T47D (cell line): Measurements from ENCODE around the gene SLC25A43.
"Not testable (repeated sequence)": the region's sequence is repeated elsewhere in the genome, so short reads cannot be mapped to it uniquely, and the experiment has no call there.

Source experiments
- DNase-seq, 2 experiments: peaks; one replicate each; pipeline versions ENCODE4 v3.0.0 to v3.0.0-alpha.2; 2011 to 2012; ENCODE audit warnings: low read depth in 1 of 2, low spot score in 1 of 2
- JUND ChIP-seq: IDR thresholded peaks from 2 replicates; pipeline ENCODE4 v1.6.1; 2012; ENCODE audit warnings: low read depth
- in situ Hi-C: cut with HindIII; loops from 2 replicates; pipeline ENCODE4 v1.10.0; 2016; ENCODE audit warnings: low sequenced_read_pairs, low pct_unique_long_range_greater_than_20kb

Gene SLC25A43

GRCh38 chrX:119417842-119418241 is 18.7 kb downstream of the SLC25A43 start:
- DNase-seq, result no peak
- in situ Hi-C loops, result no loop called here

GRCh38 chrX:119419146-119419545 is 20.0 kb downstream of the SLC25A43 start:
- in situ Hi-C loops, result no loop called here
- DNase-seq, result no peak
- TF ChIP-seq JUND, result no peak

More at GRCh38 chrX:119417842-119418241, 18.7 kb downstream of the SLC25A43 start:
- TF ChIP-seq JUND, result no peak

GRCh38 chrX:119419898-119420297 is 20.8 kb downstream of the SLC25A43 start:
- in situ Hi-C loops, result no loop called here
- TF ChIP-seq JUND, result no peak
- DNase-seq, result no peak

- in situ Hi-C loops, result no loop called here
- no peak for TF ChIP-seq JUND
- DNase-seq, result no peak
These were observed 22.0 kb downstream of the SLC25A43 start for GRCh38 chrX:119421016-119421705.

DNA sequence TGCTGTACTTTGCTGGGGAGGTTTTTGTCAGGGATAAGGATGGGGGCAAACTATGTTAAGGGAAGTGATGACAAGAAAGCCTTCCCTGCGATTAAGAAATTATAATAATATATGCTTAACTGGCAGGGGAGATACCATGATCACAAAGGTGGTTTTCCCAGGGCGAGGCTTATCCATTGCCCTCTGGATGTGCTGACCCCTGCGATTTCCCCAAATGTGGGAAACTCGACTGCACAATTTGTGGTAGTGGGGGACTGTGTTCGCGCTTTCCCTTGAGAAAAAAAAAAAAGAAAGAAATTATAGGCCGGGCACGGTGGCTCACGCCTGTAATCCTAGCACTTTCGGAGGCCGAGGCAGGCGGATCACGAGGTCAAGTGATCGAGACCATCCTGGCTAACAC is 24.5 kb downstream of the SLC25A43 start:
- in situ Hi-C loops, result no loop called here
- no peak for DNase-seq
- no peak for TF ChIP-seq JUND

DNA sequence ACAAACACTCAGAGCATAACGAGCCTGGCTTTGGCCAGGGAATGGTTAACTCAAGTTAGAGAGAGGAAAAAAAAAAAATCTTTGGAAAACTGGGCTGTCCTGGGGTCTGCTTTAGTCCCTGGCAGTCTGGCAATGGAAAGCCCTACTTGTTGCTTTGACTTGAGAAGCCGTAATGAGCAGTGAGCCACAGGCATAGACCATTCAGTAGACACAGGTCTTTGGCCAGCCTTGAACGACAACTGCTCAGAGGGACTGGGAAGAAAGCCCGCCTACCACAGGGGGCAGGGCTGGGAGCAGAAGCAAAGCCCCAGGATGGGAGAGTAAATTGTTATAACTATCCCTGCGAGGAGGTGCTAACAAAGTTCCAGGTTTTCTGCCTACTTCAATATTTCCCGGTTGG is 25.9 kb downstream of the SLC25A43 start:
- in situ Hi-C loops, result no loop called here
- no peak for DNase-seq
- no peak for TF ChIP-seq JUND

DNA sequence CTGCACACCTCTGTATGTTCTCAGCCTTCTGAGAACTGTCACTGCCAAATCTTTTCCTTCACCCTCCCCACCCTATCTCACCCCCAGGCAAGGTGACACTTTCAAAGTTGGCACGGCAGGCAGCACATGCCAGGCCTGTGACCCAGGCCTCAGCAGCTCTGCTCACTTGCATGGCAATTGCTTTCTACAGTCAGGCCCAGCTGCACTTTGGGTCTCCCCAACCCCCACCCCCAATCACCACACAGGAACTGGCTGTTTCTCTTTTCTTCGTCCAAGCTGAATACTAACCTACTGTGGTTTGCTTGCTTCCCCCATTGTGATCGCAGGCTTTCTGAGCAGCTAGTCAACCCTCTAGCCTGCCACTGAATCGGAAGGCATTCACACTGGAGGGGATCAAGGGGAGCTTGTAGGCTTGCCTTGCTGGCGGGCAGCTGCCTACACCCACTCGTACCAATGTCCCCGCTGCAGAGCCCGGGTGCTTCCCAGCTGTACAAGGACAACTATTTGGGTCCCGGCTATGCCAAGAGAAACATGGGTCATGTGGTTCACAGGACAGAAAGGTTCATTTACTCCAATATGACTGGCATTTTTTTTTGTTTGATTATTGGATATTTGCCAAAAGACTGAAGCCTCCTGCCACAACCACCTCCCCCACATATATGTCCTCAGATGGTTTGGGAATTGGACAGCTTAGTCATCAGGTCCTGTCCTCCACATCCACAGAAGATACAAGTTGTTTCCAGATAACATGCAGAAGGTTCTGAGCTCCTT is 28.1 kb downstream of the SLC25A43 start:
- no peak for TF ChIP-seq JUND
- in situ Hi-C loops, result no loop called here
- no peak for DNase-seq

- no peak for DNase-seq
- in situ Hi-C loops, result no loop called here
- no peak for TF ChIP-seq JUND
These were observed 28.7 kb downstream of the SLC25A43 start for GRCh38 chrX:119427795-119428185.

- DNase-seq, result no peak
- in situ Hi-C loops, result no loop called here
- TF ChIP-seq JUND, result no peak
These were observed 30.3 kb downstream of the SLC25A43 start for GRCh38 chrX:119429471-119429870.

GRCh38 chrX:119441295-119441694 is 42.2 kb downstream of the SLC25A43 start:
- in situ Hi-C loops, DNase-seq: not testable (repeated sequence)

DNA sequence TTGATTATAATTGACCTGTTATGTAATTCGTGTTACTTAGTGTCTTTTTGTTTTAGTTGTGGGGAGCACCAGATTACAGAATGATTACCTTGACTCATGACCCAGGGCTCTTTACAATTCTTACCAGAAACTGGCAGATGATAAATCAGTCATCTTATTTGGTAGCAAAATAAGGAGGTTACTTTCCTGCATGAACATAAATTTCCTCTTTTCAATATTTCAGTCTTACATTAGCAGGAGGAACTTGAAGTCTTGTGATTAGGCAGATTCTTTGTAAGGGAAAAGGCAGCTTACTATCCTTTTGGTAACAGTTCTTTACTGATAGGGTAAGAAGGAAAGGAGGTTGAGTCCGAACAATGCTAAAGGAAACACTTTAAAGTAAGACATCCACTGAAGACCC is 43.1 kb downstream of the SLC25A43 start:
- no peak for TF ChIP-seq JUND
- in situ Hi-C loops, result no loop called here
- DNase-seq, result no peak

- DNase-seq, result no peak
- no peak for TF ChIP-seq JUND
- in situ Hi-C loops, result no loop called here
These were observed 54.1 kb downstream of the SLC25A43 start for GRCh38 chrX:119453202-119453601.

- TF ChIP-seq JUND, result no peak
- in situ Hi-C loops, result no loop called here
- no peak for DNase-seq
These were observed 56.1 kb downstream of the SLC25A43 start for GRCh38 chrX:119455264-119455663.

GRCh38 chrX:119459181-119459580 is 60.0 kb downstream of the SLC25A43 start:
- in situ Hi-C loops, result no loop called here
- TF ChIP-seq JUND, result no peak
- no peak for DNase-seq
